ENCODE results near the gene STAM2. TPM values are rescaled to one million over a fixed set of nuclear protein-coding genes. Genes with fewer than 3 reads are reported as not detected.
"Not testable (repeated sequence)": the region's sequence is repeated elsewhere in the genome, so short reads cannot be mapped to it uniquely, and the experiment has no call there.

STAM2 gene
- total RNA-seq, 1 donor from 2014 or later: 24.6 TPM

DNA sequence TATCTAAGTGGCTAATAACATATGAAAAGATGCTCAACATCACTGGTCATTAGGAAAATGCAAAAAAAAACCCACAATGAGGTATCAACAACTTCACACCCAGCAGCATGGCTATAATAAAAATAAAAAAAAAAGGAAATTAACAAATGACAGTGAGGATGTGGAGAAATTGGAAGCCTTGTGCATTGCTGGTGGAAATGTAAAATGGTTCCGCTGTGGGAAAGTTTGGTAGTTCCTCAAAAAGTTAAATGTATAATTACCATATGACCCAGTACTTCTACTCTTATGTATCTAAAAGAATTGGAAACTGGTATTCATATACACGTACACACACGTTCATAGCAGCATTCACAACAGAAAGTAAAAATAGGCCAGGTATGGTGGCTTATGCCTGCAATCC, 61.2 kb downstream of the STAM2 start:
- TF ChIP-seq, protein P1, sequence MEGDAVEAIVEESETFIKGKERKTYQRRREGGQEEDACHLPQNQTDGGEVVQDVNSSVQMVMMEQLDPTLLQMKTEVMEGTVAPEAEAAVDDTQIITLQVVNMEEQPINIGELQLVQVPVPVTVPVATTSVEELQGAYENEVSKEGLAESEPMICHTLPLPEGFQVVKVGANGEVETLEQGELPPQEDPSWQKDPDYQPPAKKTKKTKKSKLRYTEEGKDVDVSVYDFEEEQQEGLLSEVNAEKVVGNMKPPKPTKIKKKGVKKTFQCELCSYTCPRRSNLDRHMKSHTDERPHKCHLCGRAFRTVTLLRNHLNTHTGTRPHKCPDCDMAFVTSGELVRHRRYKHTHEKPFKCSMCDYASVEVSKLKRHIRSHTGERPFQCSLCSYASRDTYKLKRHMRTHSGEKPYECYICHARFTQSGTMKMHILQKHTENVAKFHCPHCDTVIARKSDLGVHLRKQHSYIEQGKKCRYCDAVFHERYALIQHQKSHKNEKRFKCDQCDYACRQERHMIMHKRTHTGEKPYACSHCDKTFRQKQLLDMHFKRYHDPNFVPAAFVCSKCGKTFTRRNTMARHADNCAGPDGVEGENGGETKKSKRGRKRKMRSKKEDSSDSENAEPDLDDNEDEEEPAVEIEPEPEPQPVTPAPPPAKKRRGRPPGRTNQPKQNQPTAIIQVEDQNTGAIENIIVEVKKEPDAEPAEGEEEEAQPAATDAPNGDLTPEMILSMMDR (conservative IDR thresholded peaks at IDR 0.05): no peak
- no peaks in the 10 kb centered on the region for H3K36me3 Mint-ChIP-seq
- no peaks in the 10 kb centered on the region for H3K27me3 Mint-ChIP-seq
- H3K4me3 Mint-ChIP-seq: no peak overlapping the region
- no peaks in the 10 kb centered on the region for H3K9me3 Mint-ChIP-seq
- DNase-seq (ENCODE audit: extremely low spot score, unreplicated experiment): no peak
- no peak overlapping the region for H3K27ac Mint-ChIP-seq
- no peaks in the 10 kb centered on the region for H3K4me1 Mint-ChIP-seq (ENCODE audit: unreplicated experiment)

DNA sequence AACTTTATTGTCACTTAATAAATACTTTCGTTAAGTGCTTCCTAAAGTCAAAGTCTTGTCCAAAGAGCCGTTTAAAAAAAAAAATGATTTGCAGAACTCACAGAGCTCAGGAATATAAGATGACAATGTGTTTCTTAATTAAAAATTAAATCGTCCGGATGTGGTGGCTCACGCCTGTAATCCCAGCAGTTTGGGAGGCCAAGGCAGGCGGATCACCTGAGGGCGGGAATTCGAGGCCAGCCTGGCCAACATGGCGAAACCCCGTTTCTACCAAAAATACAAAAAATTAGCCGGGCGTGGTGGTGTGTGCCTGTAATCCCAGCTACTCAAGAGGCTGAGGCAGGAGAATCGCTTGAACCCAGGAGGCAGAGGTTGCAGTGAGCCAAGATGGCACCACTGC, 68.4 kb downstream of the STAM2 start:
- not testable (repeated sequence) for H3K27me3 Mint-ChIP-seq; DNase-seq (ENCODE audit: extremely low spot score, unreplicated experiment); H3K4me1 Mint-ChIP-seq (ENCODE audit: unreplicated experiment); H3K27ac Mint-ChIP-seq; H3K36me3 Mint-ChIP-seq; H3K4me3 Mint-ChIP-seq; H3K9me3 Mint-ChIP-seq

DNA sequence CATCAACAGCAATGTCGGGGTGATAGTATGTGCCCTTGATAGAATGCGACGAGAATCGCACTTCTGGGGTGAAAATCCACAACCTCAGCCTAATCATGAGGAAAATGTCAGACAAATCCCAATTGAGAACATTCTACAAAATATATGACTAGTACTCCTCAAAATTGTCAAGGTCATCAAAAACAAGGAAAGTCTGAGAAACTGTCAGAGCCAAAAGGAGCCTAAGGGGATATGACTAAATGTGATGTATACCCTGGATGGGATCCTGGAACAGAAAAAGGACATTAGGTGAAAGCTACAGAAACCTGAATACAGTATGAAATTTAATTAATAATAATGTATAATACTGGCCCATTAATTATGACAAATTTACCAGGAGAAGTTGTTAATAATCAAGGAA, 69.1 kb downstream of the STAM2 start:
- H3K9me3 Mint-ChIP-seq: no peaks in the 10 kb centered on the region
- no peak overlapping the region for H3K4me3 Mint-ChIP-seq
- H3K36me3 Mint-ChIP-seq: no peaks in the 10 kb centered on the region
- DNase-seq (ENCODE audit: extremely low spot score, unreplicated experiment): no peak
- H3K4me1 Mint-ChIP-seq (ENCODE audit: unreplicated experiment): no peaks in the 10 kb centered on the region
- TF ChIP-seq, protein P1 (conservative IDR thresholded peaks at IDR 0.05): no peak
- peaks cover 9% of the 10 kb centered on the region for H3K27me3 Mint-ChIP-seq
- H3K27ac Mint-ChIP-seq: no peak overlapping the region

DNA sequence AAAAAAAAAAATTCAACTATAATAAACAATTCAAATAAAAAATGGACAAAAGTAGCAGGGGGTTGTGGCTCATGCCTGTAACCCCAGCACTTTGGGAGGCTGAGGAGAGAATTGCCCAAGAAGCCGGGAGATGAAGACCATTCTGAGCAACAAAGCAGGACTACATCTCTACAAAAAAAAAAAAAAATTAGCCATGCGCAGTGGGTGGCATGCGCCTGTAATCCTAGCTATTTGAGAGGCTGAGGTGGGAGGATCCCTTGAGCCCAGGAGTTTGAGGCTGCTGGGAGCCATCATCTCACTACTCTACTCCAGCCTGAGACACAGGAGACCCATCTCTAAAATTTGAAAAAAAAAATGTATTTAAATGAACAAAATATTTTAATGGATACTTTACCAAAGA, 72.3 kb downstream of the STAM2 start:
- peaks cover 28% of the 10 kb centered on the region for H3K27me3 Mint-ChIP-seq
- no peak for DNase-seq (ENCODE audit: extremely low spot score, unreplicated experiment)
- TF ChIP-seq, protein P1 (conservative IDR thresholded peaks at IDR 0.05): no peak
- H3K36me3 Mint-ChIP-seq: no peaks in the 10 kb centered on the region
- no peaks in the 10 kb centered on the region for H3K9me3 Mint-ChIP-seq
- H3K4me3 Mint-ChIP-seq: no peak overlapping the region
- H3K27ac Mint-ChIP-seq: no peak overlapping the region
- H3K4me1 Mint-ChIP-seq (ENCODE audit: unreplicated experiment): peaks cover 6% of the 10 kb centered on the region

DNA sequence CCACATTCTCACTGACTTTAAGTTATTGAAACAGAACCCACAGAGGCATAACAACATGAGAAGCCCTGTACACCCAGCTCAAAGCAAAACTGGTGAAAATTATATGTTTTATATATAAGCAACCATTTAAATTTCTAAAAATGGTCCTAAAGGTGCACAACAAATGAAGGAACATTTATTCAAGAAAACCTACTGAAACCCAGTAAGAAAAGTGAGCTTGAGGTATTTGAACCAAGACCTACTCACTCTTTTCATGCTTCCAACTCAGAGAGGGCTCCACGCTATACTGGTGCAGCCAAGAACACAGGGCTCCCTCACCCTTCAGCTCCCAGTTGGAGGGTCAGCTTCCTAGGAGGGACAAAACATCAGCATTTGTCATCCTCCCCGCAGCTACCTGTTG, 74.6 kb downstream of the STAM2 start:
- no peak for DNase-seq (ENCODE audit: extremely low spot score, unreplicated experiment)
- Mint-ChIP-seq H3K4me3 (peak overlapping the region; percentile 53), H3K27ac (no peak overlapping the region), H3K4me1 (ENCODE audit: unreplicated experiment) (peaks cover 11% of the 10 kb centered on the region), H3K36me3 (no peaks in the 10 kb centered on the region), H3K9me3 (no peaks in the 10 kb centered on the region), H3K27me3 (peaks cover 45% of the 10 kb centered on the region)
- TF ChIP-seq, protein P1 (conservative IDR thresholded peaks at IDR 0.05): no peak

DNA sequence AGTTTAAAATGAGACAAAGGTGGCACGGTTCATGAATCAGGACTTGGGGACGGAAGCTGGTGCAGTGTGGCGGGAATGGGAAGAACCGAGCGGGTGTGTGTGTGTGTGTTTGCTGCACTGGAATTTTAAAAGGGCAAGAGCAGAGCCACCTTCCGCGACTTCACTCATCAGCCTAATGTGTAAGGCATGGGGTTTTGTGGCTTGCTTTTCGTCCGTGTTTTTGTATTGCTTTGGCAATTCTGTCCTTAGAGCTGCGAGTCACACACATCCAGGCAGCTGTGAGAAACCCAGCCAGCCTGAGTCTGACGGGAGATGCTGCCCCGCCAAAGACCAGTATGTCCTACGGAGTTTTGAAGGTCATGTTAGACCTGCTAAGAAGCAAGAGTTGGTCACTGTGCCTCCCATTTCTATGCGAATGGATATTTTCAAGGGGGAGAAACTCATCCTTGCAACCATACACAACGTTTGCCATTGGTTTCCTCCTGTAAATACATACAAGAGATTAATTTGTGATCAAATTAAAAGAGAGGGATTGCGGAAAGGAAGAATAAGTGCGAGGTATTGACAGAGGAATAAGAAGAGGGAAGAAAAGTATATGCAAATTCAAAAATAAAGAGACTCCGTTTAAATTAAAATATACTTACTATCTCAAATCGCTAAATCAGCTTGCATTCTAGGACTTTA, 76.1 kb downstream of the STAM2 start:
- Mint-ChIP-seq H3K4me1 (ENCODE audit: unreplicated experiment) (peaks cover 11% of the 10 kb centered on the region), H3K4me3 (peak overlapping the region; percentile 96), H3K36me3 (no peaks in the 10 kb centered on the region), H3K27me3 (peaks cover 56% of the 10 kb centered on the region), H3K27ac (peak overlapping the region; percentile 81), H3K9me3 (no peaks in the 10 kb centered on the region)
- TF ChIP-seq, protein P1 (conservative IDR thresholded peaks at IDR 0.05): no peak
- no peak for DNase-seq (ENCODE audit: extremely low spot score, unreplicated experiment)
